H1 (cell line): Measurements from ENCODE around the gene SFRP5. TPM values are rescaled to one million over a fixed set of nuclear protein-coding genes. Genes with fewer than 3 reads are reported as not detected.

ENCODE experiments used
- CTCF ChIA-PET: fragments of 300-600 bp; sonication (Branson Sonifier 250); formaldehyde crosslinking; loops from one replicate; lab custom pipeline; 2021; ENCODE audit not compliant: partially characterized antibody; lab: Charles Lee
- POLR2A ChIA-PET: fragments of 300-600 bp; sonication (Branson Sonifier 250); formaldehyde crosslinking; loops from one replicate; lab custom pipeline; 2021; ENCODE audit warnings: inconsistent platforms; ENCODE audit not compliant: partially characterized antibody; lab: Charles Lee
- DNase-seq, 2 experiments: peaks; one replicate each; pipeline versions ENCODE4 v3.0.0 to v3.0.0-alpha.2; 2010 to 2022; ENCODE audit warnings: low spot score in 2 of 2, low read depth in 1 of 2, mixed read lengths in 1 of 2
- FAIRE-seq: peaks from 2 replicates; lab custom pipeline; 2011; peaks lifted over from hg19 to GRCh38; lab: Jason Lieb, UNC
- H2AFZ ChIP-seq: 2 replicates; pipeline ENCODE4 v1.8.1; 2012; ENCODE audit warnings: low read length, inconsistent platforms
- H2AK5ac ChIP-seq: 2 replicates; pipeline ENCODE4 v1.6.1; 2013; ENCODE audit warnings: low read depth, low read length
- H2BK120ac ChIP-seq: replicated peaks from 2 replicates; pipeline ENCODE3; 2013; ENCODE audit warnings: low read depth, low read length, inconsistent platforms
- H2BK12ac ChIP-seq: 2 replicates; pipeline ENCODE4 v1.6.1; 2013; ENCODE audit warnings: low read depth, low read length
- H2BK15ac ChIP-seq: 2 replicates; pipeline ENCODE4 v1.6.1; 2013; ENCODE audit warnings: low read length
- H2BK20ac ChIP-seq: 2 replicates; pipeline ENCODE4 v1.6.1; 2013; ENCODE audit warnings: low read length
- H2BK5ac ChIP-seq: 2 replicates; pipeline ENCODE4 v1.6.1; 2013; ENCODE audit warnings: low read depth, low read length
- H3K14ac ChIP-seq: 2 replicates; pipeline ENCODE4 v1.6.1; 2013; ENCODE audit warnings: inconsistent platforms; ENCODE audit not compliant: insufficient read length
- H3K18ac ChIP-seq: 2 replicates; pipeline ENCODE4 v1.6.1; 2013; ENCODE audit warnings: low read length; ENCODE audit errors: extremely low read depth
- H3K23ac ChIP-seq: 2 replicates; pipeline ENCODE4 v1.6.1; 2013; ENCODE audit warnings: inconsistent platforms; ENCODE audit not compliant: insufficient read length
- H3K23me2 ChIP-seq: 2 replicates; pipeline ENCODE4 v1.6.1; 2013; ENCODE audit warnings: low read depth, low read length
- H3K27ac ChIP-seq: 2 replicates; pipeline ENCODE4 v1.6.1; 2011; ENCODE audit warnings: low read depth, low read length, inconsistent platforms
- H3K27me3 ChIP-seq, 4 experiments: replicated peaks in 1 of 4; 1 replicate in 1 of 4; 2 replicates in 3 of 4; pipeline versions ENCODE4 v1.6.1 to v1.8.1; 2011 to 2013; ENCODE audit warnings: low read length in 3 of 4, mild to moderate bottlenecking in 3 of 4, inconsistent platforms in 2 of 4, mixed read lengths in 2 of 4, moderate library complexity in 1 of 4; ENCODE audit not compliant: control insufficient read depth in 3 of 4, insufficient read depth in 3 of 4; ENCODE audit errors: extremely low read depth in 1 of 4
- H3K36me3 ChIP-seq, 4 experiments: 2 replicates each; pipeline versions ENCODE4 v1.6.1 to v1.8.1; 2011 to 2013; ENCODE audit warnings: mild to moderate bottlenecking in 4 of 4, low read length in 3 of 4, moderate library complexity in 2 of 4, control low read depth in 1 of 4, inconsistent platforms in 1 of 4; ENCODE audit not compliant: insufficient read depth in 4 of 4, control insufficient read depth in 2 of 4
- H3K4ac ChIP-seq: replicated peaks from 2 replicates; pipeline ENCODE3; 2013; ENCODE audit warnings: low read length, low read depth, mixed read lengths, inconsistent platforms; ENCODE audit not compliant: insufficient read length
- H3K4me1 ChIP-seq, 4 experiments: replicated peaks in 1 of 4; 1 replicate in 1 of 4; 2 replicates in 3 of 4; pipeline versions ENCODE4 v1.6.1 to v1.8.1; 2011 to 2013; ENCODE audit warnings: low read length in 3 of 4, inconsistent platforms in 2 of 4, mixed read lengths in 1 of 4; ENCODE audit not compliant: insufficient read depth in 4 of 4, control insufficient read depth in 3 of 4
- H3K4me2 ChIP-seq, 2 experiments: 2 replicates each; pipeline versions ENCODE4 v1.6.1 to v1.8.1; 2011 to 2013; ENCODE audit warnings: low read depth in 2 of 2, low read length in 2 of 2, control low read depth in 1 of 2, inconsistent platforms in 1 of 2, mild to moderate bottlenecking in 1 of 2; ENCODE audit not compliant: insufficient read depth in 1 of 2
- H3K4me3 ChIP-seq, 4 experiments: fragments of 200-600, 300-600 bp in 1 of 4; sonication (generic), shearing (Covaris generic), sonication (Bioruptor Twin) in 1 of 4; 2 replicates each; pipeline versions ENCODE4 v1.5.1 to v1.8.1; 2011 to 2016; ENCODE audit warnings: low read length in 4 of 4, low read depth in 3 of 4, control low read depth in 2 of 4, inconsistent platforms in 2 of 4, mild to moderate bottlenecking in 2 of 4, mixed read lengths in 1 of 4, moderate library complexity in 1 of 4; ENCODE audit not compliant: insufficient read depth in 2 of 4; ENCODE audit errors: extremely low read depth in 1 of 4
- H3K56ac ChIP-seq: replicated peaks from 2 replicates; pipeline ENCODE3; 2013; ENCODE audit warnings: low read depth, mild to moderate bottlenecking, mixed read lengths, low read length, inconsistent platforms; ENCODE audit not compliant: insufficient read length
- H3K79me1 ChIP-seq: 2 replicates; pipeline ENCODE4 v1.6.1; 2013; ENCODE audit warnings: low read depth, low read length, control low read depth
- H3K79me2 ChIP-seq, 2 experiments: 2 replicates each; pipeline versions ENCODE4 v1.6.1 to v1.8.1; 2012 to 2013; ENCODE audit warnings: low read length in 2 of 2, mild to moderate bottlenecking in 2 of 2, inconsistent platforms in 1 of 2; ENCODE audit not compliant: insufficient read depth in 2 of 2, control insufficient read depth in 1 of 2
- H3K9ac ChIP-seq, 4 experiments: replicated peaks in 1 of 4; 1 replicate in 1 of 4; 2 replicates in 3 of 4; pipeline versions ENCODE4 v1.6.1 to v1.8.1; 2011 to 2013; ENCODE audit warnings: low read depth in 3 of 4, low read length in 3 of 4, control low read depth in 2 of 4, mild to moderate bottlenecking in 2 of 4, moderate library complexity in 2 of 4, inconsistent platforms in 1 of 4; ENCODE audit errors: extremely low read depth in 1 of 4
- H3K9me3 ChIP-seq, 2 experiments: 2 replicates each; pipeline versions ENCODE4 v1.6.1 to v1.8.1; 2012 to 2013; ENCODE audit warnings: mild to moderate bottlenecking in 2 of 2, moderate library complexity in 2 of 2, control low read depth in 1 of 2, inconsistent platforms in 1 of 2, low read depth in 1 of 2, low read length in 1 of 2, mixed read lengths in 1 of 2; ENCODE audit not compliant: insufficient read depth in 2 of 2
- H4K20me1 ChIP-seq, 2 experiments: replicated peaks in 1 of 2; 2 replicates each; pipeline versions ENCODE3 to v1.8.1; 2011 to 2013; ENCODE audit warnings: inconsistent platforms in 2 of 2, low read length in 2 of 2, mild to moderate bottlenecking in 1 of 2; ENCODE audit not compliant: insufficient read depth in 2 of 2, control insufficient read depth in 1 of 2
- H4K5ac ChIP-seq: 2 replicates; pipeline ENCODE4 v1.6.1; 2013; ENCODE audit warnings: low read length, low read depth, mixed read lengths, inconsistent platforms; ENCODE audit not compliant: insufficient read length
- H4K8ac ChIP-seq: 2 replicates; pipeline ENCODE4 v1.8.0; 2013; ENCODE audit warnings: mild to moderate bottlenecking, moderate library complexity, low read length, inconsistent platforms; ENCODE audit not compliant: insufficient read depth; ENCODE audit errors: extremely low read depth
- H4K91ac ChIP-seq: replicated peaks from 2 replicates; pipeline ENCODE3; 2013; ENCODE audit warnings: low read length, mixed read lengths, inconsistent platforms; ENCODE audit not compliant: insufficient read length
- ASH2L ChIP-seq: fragments of 200-600, 300-600 bp; sonication (generic); IDR thresholded peaks from one replicate; pipeline ENCODE4 v1.7.1; 2017; ENCODE audit warnings: low read length
- CBX5 ChIP-seq: fragments of 300-800, 300-1000 bp; sonication (generic); IDR thresholded peaks from 2 replicates; pipeline ENCODE4 v1.7.1; 2016; ENCODE audit warnings: antibody characterized with exemption, low read length, low read depth
- CBX8 ChIP-seq: fragments of 300-800, 300-1000 bp; sonication (generic); IDR thresholded peaks from 2 replicates; pipeline ENCODE4 v1.7.1; 2016; ENCODE audit warnings: low read depth, low read length, borderline replicate concordance
- CTBP2 ChIP-seq: IDR thresholded peaks from 2 replicates; pipeline ENCODE4 v1.7.0; 2011; ENCODE audit warnings: borderline replicate concordance, mild to moderate bottlenecking, moderate library complexity, mixed read lengths, low read length; ENCODE audit not compliant: insufficient read depth, insufficient read length
- PHF8 ChIP-seq: fragments of 200-600 bp; sonication (generic); conservative IDR thresholded peaks from 2 replicates; pipeline ENCODE4 v1.7.1; 2012; ENCODE audit warnings: low read depth, mild to moderate bottlenecking, inconsistent platforms, low read length, moderate library complexity
- POLR2A ChIP-seq, 2 experiments: IDR thresholded peaks; 1 replicate in 1 of 2; 2 replicates in 1 of 2; pipeline ENCODE4 v1.6.1; 2011; ENCODE audit warnings: low read depth in 2 of 2, low read length in 2 of 2, mild to moderate bottlenecking in 2 of 2; ENCODE audit errors: control extremely low read depth in 1 of 2
- RAD21 ChIP-seq, 2 experiments: IDR thresholded peaks in 1 of 2; conservative IDR thresholded peaks in 1 of 2; 2 replicates each; pipeline ENCODE4 v1.6.1; 2011; ENCODE audit warnings: low read depth in 2 of 2, low read length in 2 of 2, improper control_type of control experiment in 1 of 2, inconsistent platforms in 1 of 2, mild to moderate bottlenecking in 1 of 2, moderate library complexity in 1 of 2
- RBBP5 ChIP-seq: IDR thresholded peaks from 2 replicates; pipeline ENCODE4 v1.7.1; 2012; ENCODE audit warnings: low read depth, mild to moderate bottlenecking, inconsistent platforms, low read length, moderate library complexity, borderline replicate concordance
- SAP30 ChIP-seq: fragments of 300-600 bp; sonication (generic); IDR thresholded peaks from 2 replicates; pipeline ENCODE4 v1.7.1; 2012; ENCODE audit warnings: low read length, moderate library complexity, mild to moderate bottlenecking, inconsistent platforms; ENCODE audit not compliant: insufficient read depth, insufficient replicate concordance
- SUZ12 ChIP-seq: fragments of 200-600 bp; sonication (generic); IDR thresholded peaks from 2 replicates; pipeline ENCODE4 v1.6.1; 2012; ENCODE audit warnings: mild to moderate bottlenecking, inconsistent platforms, low read length, moderate library complexity, mixed read lengths
- ZNF274 ChIP-seq: IDR thresholded peaks from 2 replicates; pipeline ENCODE4 v1.7.0; 2012; ENCODE audit warnings: low read length, borderline replicate concordance; ENCODE audit errors: extremely low read depth
- WGBS, 2 experiments: shearing (Covaris generic) in 1 of 2; methylation state at CpG; one replicate each; pipeline versions ENCODE4 v1.1.6 to v1.1.7; 2013 to 2015; ENCODE audit warnings: low lambda C conversion rate in 2 of 2, mixed read lengths in 2 of 2, inconsistent platforms in 1 of 2, low coverage in 1 of 2, missing lambda C conversion rate in 1 of 2; ENCODE audit not compliant: insufficient replicate concordance in 2 of 2, insufficient coverage in 1 of 2, insufficient read length in 1 of 2; ENCODE audit errors: extremely low coverage in 1 of 2, missing lambda C conversion rate in 1 of 2; 5-methylcytosine and 5-hydroxymethylcytosine counted together
- polyA plus RNA-seq, 7 experiments: library from polyadenylated mRNA; depleted of rRNA in 3 of 7; stranded (reverse) in 5 of 7; unstranded in 2 of 7; fragments of >200 nt in 5 of 7; fragments of 200-250 nt in 2 of 7; gene quantifications; 1 replicate in 5 of 7; 2 replicates in 1 of 7; 4 replicates in 1 of 7; pipeline versions ENCODE4 v1.2.1 to v1.2.3, GENCODE V29; 2011 to 2013; ENCODE audit warnings: missing spikeins in 2 of 7, mixed read lengths in 2 of 7
- total RNA-seq: library from RNA; stranded (reverse); fragmentation: NEBNext Ultra II Directional; extraction: Animal tissue kit (Norgen Biotek cat#: 25700); gene quantifications from 2 replicates; pipeline ENCODE4 v1.2.1, GENCODE V29; 2021

Gene SFRP5
- total and polyA plus RNA-seq, 2 of the 8 experiments (the other 6 are each of a cell fraction or from before 2014, with no cell fraction given) = 3.9 to 5.9 TPM

DNA sequence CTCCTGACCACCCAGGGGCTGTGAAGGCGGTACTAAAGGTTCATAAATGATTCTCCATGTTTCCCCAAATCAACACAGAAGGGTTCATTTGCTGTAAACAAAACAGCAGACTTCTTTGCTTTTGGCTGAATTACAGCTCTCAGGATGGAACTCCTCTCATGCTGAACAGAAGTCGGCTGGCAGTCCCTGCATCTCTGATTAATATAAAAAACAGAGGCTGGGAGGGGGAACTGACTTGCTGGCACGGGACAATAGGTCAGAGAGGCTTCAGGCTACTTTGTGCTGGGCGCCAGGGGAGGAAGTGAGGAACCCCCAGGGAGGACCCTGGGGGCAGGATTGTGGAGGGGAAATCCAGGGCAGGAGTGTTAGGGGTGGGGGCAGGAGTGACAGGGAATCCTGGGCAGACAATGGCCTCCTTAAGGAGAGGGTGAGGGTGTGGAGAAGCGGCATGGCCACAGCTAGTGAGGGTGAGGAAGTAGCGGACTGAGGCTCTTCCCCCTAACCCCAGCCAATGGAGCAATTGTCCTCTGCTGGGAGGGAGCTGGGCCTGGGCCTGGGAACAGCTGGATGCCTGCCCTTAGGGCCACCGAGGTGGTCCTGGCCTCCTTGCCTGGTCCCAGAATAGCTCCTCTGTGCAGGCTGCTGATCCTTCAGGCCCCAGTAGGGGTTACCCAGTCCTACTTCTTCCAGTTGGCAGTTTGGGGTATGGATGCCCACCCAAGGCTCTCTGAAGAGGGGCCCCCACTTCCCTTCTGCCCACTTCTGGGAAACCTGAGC is 9.2 kb upstream of the SFRP5 start:
- no peak overlapping the region for H2AK5ac ChIP-seq
- H3K23ac ChIP-seq = no peak overlapping the region
- no peaks in the 10 kb centered on the region for H3K23me2 ChIP-seq
- H3K4me2 ChIP-seq = no peak overlapping the region
- H2BK120ac ChIP-seq = no peak overlapping the region
- no peak overlapping the region for H2BK5ac ChIP-seq
- no peak overlapping the region for H4K91ac ChIP-seq
- POLR2A ChIA-PET = interaction anchor here (0.6 to 2.2 kb wide), 6 partner anchors 9 to 67 kb away, joined by 3 to 5 read pairs (median 4); partner anchors contain the start of genes MARVELD1 and SFRP5
- no peak overlapping the region for H3K56ac ChIP-seq
- H3K9me3 ChIP-seq = no peaks in the 10 kb centered on the region
- peak overlapping the region; percentile 60; the same call in 1 of the 2 replicates for H2BK12ac ChIP-seq
- H3K4ac ChIP-seq = no peak overlapping the region
- TF ChIP-seq POLR2A (IDR thresholded peaks at IDR 0.05; ENCODE audit: control extremely low read depth in 1 of 2, low read depth in 2 of 2, low read length in 2 of 2) (no peak), CBX5 (no peak), SUZ12 (no peak), ASH2L (no peak), RAD21 (IDR thresholded peaks at IDR 0.05 in 1 of 2, conservative IDR thresholded peaks at IDR 0.05 in 1 of 2; ENCODE audit: low read depth in 2 of 2, low read length in 2 of 2) (peak in 1 of 2 experiments; percentile 1; a peak in 1 of 4 replicates), ZNF274 (no peak), PHF8 (0 out of 2 replicates have a peak, but pooled peaks have one; percentile 21), RBBP5 (no peak), SAP30 (no peak), CBX8 (no peak), CTBP2 (no peak)
- no peaks in the 10 kb centered on the region for H3K36me3 ChIP-seq
- no peak overlapping the region for H2BK20ac ChIP-seq
- no peak overlapping the region for H3K9ac ChIP-seq
- H3K4me3 ChIP-seq = no peak overlapping the region
- no peak for DNase-seq
- H4K8ac ChIP-seq = no peak overlapping the region
- peak overlapping the region; percentile 11 for H4K5ac ChIP-seq
- H2AFZ ChIP-seq = no peak overlapping the region
- no peak overlapping the region for H3K14ac ChIP-seq
- no peak overlapping the region for H2BK15ac ChIP-seq
- no peak for FAIRE-seq
- CTCF ChIA-PET = interaction anchor here (1.0 to 8.8 kb wide), 19 partner anchors 9 to 260 kb away, joined by 3 to 98 read pairs (median 4); partner anchors contain the start of gene SFRP5
- peaks cover 0 to 14% (median 5%) of the 10 kb centered on the region in 4 experiments; a peak in 6 of 7 replicates for H3K4me1 ChIP-seq
- WGBS, 2 experiments = 80% methylated on average over 7 of the region's 7 CpGs; no CpG with 5 or more reads in 1 of the 2 experiments
- H3K27ac ChIP-seq = no peak overlapping the region
- H4K20me1 ChIP-seq = no peaks in the 10 kb centered on the region
- no peaks in the 10 kb centered on the region for H3K79me2 ChIP-seq
- H3K27me3 ChIP-seq = no peaks in the 10 kb centered on the region
- H3K18ac ChIP-seq = no peak overlapping the region
- no peaks in the 10 kb centered on the region for H3K79me1 ChIP-seq
